ENCODE measurements around the gene RFC4.
"Not testable (repeated sequence)": the region's sequence is repeated elsewhere in the genome, so short reads cannot be mapped to it uniquely, and the experiment has no call there.

RFC4 gene

GRCh38 chr3:186806089-186807055 lies at the start of gene RFC4:
Gene RFC4, minus strand, starts transcription at chr3:186806482. Its CDS starts 1,769 bp downstream, at chr3:186804713.
- DNase-seq, result peak; percentile 96

GRCh38 chr3:186854954-186855353 lies 48.7 kb upstream of the RFC4 start:
- DNase-seq, result no peak

GRCh38 chr3:186854146-186854545 lies 47.9 kb upstream of the RFC4 start:
- no peak for DNase-seq

- DNase-seq, result no peak
Measured at GRCh38 chr3:186852994-186853393, 46.7 kb upstream of the RFC4 start.

- DNase-seq, result not testable (repeated sequence)
Measured at GRCh38 chr3:186851835-186852234, 45.6 kb upstream of the RFC4 start.

- DNase-seq, result peak; percentile 83
Measured at GRCh38 chr3:186849374-186849975, 43.2 kb upstream of the RFC4 start.

GRCh38 chr3:186847437-186847836 lies 41.2 kb upstream of the RFC4 start:
- no peak for DNase-seq

- DNase-seq, result peak; percentile 60
Measured at GRCh38 chr3:186845756-186846155, 39.5 kb upstream of the RFC4 start.

- no peak for DNase-seq
Measured at GRCh38 chr3:186844908-186845307, 38.6 kb upstream of the RFC4 start.

- no peak for DNase-seq
Measured at GRCh38 chr3:186843039-186843432, 36.8 kb upstream of the RFC4 start.

GRCh38 chr3:186842426-186843038 lies 36.2 kb upstream of the RFC4 start, which contains the start of gene ADIPOQ:
Gene ADIPOQ, plus strand, starts transcription at chr3:186842710. Its CDS starts 10,349 bp downstream, at chr3:186853059.
- no peak for DNase-seq

- DNase-seq, result no peak
Measured at GRCh38 chr3:186841620-186842019, 35.3 kb upstream of the RFC4 start.

- DNase-seq, result no peak
Measured at GRCh38 chr3:186839874-186840641, 33.8 kb upstream of the RFC4 start.

GRCh38 chr3:186832276-186832675 lies 26.0 kb upstream of the RFC4 start:
- DNase-seq, result no peak

- no peak for DNase-seq
Measured at GRCh38 chr3:186831798-186832197, 25.5 kb upstream of the RFC4 start.

- DNase-seq, result peak; percentile 38
Measured at GRCh38 chr3:186828340-186828739, 22.1 kb upstream of the RFC4 start.

GRCh38 chr3:186826976-186827857 lies 20.9 kb upstream of the RFC4 start:
- DNase-seq, result peak; percentile 97

- peak; percentile 56 for DNase-seq
Measured at GRCh38 chr3:186826410-186826975, 20.2 kb upstream of the RFC4 start.

- DNase-seq, result peak; percentile 46
Measured at GRCh38 chr3:186825872-186826409, 19.7 kb upstream of the RFC4 start.

GRCh38 chr3:186825294-186825821 lies 19.1 kb upstream of the RFC4 start:
- peak; percentile 67 for DNase-seq
